Measurements from ENCODE around the gene TNMD.
"Not testable (repeated sequence)": the region's sequence is repeated elsewhere in the genome, so short reads cannot be mapped to it uniquely, and the experiment has no call there.

TNMD gene

GRCh38 chrX:100584611-100585010 lies at the start of gene TNMD:
TSS of gene TNMD (plus strand) at chrX:100584936. CDS start at chrX:100585019, 83 bp downstream.
- DNase-seq: no peak

GRCh38 chrX:100565534-100565933 lies 19.2 kb upstream of the TNMD start:
- DNase-seq: not testable (repeated sequence)

- DNase-seq: no peak
Measured at GRCh38 chrX:100586747-100587146, 2.0 kb downstream of the TNMD start.

GRCh38 chrX:100587861-100588260 lies 3.1 kb downstream of the TNMD start:
- DNase-seq: no peak

GRCh38 chrX:100591256-100592051 lies 6.7 kb downstream of the TNMD start:
- DNase-seq: no peak

- DNase-seq: no peak
Measured at GRCh38 chrX:100593126-100593525, 8.4 kb downstream of the TNMD start.

- no peak for DNase-seq
Measured at GRCh38 chrX:100593581-100593980, 8.8 kb downstream of the TNMD start.

GRCh38 chrX:100596601-100597000 lies 11.9 kb downstream of the TNMD start:
- DNase-seq: no peak

- DNase-seq: no peak
Measured at GRCh38 chrX:100599456-100599855, 14.7 kb downstream of the TNMD start.

GRCh38 chrX:100600340-100600739 lies 15.6 kb downstream of the TNMD start:
- no peak for DNase-seq

GRCh38 chrX:100600758-100601157 lies 16.0 kb downstream of the TNMD start:
- DNase-seq: no peak

GRCh38 chrX:100606753-100607152 lies 22.0 kb downstream of the TNMD start:
- no peak for DNase-seq

GRCh38 chrX:100609591-100609990 lies 24.9 kb downstream of the TNMD start:
- DNase-seq: no peak

GRCh38 chrX:100611951-100612350 lies 27.2 kb downstream of the TNMD start:
- no peak for DNase-seq

- DNase-seq: peak; percentile 13
Measured at GRCh38 chrX:100615005-100615404, 30.3 kb downstream of the TNMD start.

- no peak for DNase-seq
Measured at GRCh38 chrX:100623001-100623400, 38.3 kb downstream of the TNMD start.

GRCh38 chrX:100625985-100626491 lies 41.3 kb downstream of the TNMD start:
- no peak for DNase-seq

GRCh38 chrX:100635040-100635439 lies 50.3 kb downstream of the TNMD start:
- DNase-seq: no peak

- DNase-seq: no peak
Measured at GRCh38 chrX:100635989-100636320, 51.2 kb downstream of the TNMD start.

- peak; percentile 23 for DNase-seq
Measured at GRCh38 chrX:100636321-100636991, 51.7 kb downstream of the TNMD start, which contains the start of gene TSPAN6. TSS of gene TSPAN6 (minus strand) at chrX:100636806. CDS start at chrX:100636694, 112 bp downstream.

GRCh38 chrX:100642290-100642689 lies 57.6 kb downstream of the TNMD start:
- no peak for DNase-seq

- DNase-seq: no peak
Measured at GRCh38 chrX:100643212-100643611, 58.5 kb downstream of the TNMD start.

- DNase-seq: no peak
Measured at GRCh38 chrX:100643956-100644860, 59.5 kb downstream of the TNMD start, which contains the start of gene SRPX2. TSS of gene SRPX2 (plus strand) at chrX:100644199. CDS start at chrX:100646323, 2,124 bp downstream.
